Fibroblast of skin of left biceps (primary cell): ENCODE measurements around the gene SEPTIN12.

Experiments
- DNase-seq, 2 experiments: peaks; one replicate each; pipeline ENCODE4 v3.0.0-alpha.2; 2013; ENCODE audit warnings: low read depth in 2 of 2

SEPTIN12 gene, protein sequence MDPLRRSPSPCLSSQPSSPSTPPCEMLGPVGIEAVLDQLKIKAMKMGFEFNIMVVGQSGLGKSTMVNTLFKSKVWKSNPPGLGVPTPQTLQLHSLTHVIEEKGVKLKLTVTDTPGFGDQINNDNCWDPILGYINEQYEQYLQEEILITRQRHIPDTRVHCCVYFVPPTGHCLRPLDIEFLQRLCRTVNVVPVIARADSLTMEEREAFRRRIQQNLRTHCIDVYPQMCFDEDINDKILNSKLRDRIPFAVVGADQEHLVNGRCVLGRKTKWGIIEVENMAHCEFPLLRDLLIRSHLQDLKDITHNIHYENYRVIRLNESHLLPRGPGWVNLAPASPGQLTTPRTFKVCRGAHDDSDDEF

DNA sequence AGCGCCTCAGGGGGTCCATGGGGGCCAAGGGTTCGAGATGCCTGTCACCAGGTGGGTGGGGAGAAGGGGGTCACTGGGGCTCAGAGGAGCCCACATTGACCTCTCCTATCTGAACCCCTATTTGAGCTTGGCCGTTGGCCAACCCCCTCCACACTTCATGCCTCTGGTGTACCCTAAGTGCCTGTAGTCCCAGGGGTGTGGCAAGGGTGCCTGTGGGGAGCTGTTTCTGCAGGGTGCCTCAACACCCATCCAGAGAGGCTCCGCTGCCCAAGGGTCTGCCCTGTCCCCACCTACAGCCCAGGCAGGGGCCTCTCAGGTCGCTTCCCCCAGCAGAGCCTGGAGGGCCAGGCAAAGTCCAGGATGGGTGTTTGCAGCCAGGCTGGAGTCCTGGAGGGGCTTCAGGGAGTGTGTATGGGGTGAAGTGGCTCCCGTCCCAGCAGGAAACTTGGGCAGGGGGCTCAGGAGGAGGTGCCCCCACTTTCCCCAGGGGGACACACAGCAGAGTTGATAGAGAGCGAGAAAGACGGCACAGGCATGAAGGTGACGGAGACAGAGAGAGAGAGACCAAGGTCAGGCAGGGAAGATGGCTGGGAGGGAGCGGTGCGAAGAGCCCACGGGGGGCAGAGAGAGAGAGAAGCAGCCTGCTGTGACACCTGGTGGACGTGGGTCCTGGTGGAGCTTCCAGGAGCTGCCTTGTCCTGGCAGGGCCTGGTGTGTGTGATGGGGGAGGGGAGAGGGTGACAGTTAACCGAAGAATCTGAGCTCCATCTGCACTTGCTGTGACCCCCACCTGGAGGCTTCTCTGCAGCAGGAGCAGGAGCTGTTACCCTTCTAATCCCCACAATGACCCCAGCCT, at the start of gene SEPTIN12:
Gene SEPTIN12, minus strand, starts transcription at position 719 of the 856 bp plus-strand sequence. Its CDS starts 700 bp downstream, at position 19.
- no peak for DNase-seq

DNA sequence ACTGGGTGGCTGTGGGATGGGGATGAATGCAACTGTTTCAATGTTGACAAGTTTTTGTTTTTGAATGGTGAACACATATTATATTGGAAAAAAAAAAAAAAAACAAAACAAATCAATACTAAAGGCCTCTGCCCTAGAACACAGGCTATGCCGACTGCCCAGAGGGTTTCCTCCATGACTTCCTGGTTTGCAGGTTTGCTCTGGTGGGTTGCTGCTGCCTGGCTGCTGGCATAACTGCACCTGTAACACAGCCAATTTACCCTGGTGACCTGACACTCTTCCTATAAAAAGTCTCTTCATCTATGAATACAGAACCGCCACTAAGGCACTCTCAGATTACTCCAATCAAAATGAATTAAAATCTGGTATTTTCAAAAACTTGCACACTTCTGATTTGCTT, 48.6 kb upstream of the SEPTIN12 start:
- DNase-seq: no peak

DNA sequence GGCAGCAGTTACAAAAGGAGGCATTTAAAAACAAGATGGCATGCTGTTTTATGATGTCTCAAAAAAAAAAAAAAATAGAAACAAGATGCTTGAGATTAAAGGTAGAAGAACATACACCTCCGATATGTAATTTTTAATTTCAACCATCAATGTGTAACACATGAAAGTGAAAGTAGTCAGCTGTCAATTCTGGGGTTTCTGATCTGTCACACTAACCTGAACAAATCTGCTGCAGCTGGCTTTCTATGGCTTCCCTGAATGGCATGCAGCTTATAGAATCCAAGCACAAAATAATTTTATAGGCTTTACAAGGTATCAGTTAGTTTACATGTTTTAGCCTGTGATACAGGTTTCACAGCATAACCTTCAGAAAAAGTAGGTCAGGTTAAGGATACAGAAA, 45.4 kb upstream of the SEPTIN12 start:
- DNase-seq: no peak

DNA sequence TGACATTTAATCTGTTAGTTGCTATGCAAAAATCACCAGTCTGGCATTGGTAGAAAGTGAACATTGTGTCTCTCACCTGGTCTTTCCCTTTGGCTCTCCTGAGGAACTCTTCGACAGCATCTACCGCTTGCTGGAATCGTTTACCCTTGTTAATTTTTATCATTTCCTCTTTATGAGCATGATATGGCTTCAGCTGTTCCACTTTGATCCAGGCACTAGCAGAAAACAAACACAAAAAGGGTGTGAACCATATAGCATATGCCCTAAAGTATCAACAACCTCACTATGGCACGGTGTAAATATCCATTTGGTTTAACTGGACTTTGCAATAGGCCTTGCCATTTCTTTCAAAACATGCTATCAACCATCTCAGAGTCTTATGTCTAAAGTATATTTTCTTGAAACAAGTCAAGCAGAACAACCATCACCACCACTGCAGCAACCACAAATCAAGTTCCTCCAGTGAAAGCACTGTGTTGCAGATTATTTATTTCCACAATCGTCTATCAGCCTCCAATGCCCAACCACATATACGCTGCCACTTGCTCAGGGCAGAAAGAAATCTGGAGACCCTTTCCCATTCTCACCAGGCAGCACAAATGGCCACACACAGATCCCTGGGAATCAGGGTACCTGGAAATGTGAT, 44.7 kb upstream of the SEPTIN12 start:
- no peak for DNase-seq

DNA sequence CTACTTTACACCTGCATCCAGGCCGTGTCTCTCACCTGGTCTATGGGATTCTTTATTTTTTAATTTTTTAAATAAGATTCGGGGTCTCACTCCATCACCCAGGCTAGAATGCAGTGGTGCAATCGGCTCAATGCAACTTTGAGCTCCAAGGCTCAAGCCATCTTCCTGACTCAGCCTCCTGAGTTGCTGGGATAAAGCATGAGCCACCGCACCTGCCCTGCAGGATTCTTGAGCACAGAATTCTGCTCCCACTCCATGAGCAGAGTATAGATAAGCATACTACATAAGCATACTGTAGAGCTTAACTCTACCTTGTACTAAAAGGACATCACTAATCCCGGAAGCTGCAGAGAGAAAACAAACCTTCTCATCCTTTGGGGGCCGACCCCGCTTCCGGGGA, 43.5 kb upstream of the SEPTIN12 start:
- no peak for DNase-seq

DNA sequence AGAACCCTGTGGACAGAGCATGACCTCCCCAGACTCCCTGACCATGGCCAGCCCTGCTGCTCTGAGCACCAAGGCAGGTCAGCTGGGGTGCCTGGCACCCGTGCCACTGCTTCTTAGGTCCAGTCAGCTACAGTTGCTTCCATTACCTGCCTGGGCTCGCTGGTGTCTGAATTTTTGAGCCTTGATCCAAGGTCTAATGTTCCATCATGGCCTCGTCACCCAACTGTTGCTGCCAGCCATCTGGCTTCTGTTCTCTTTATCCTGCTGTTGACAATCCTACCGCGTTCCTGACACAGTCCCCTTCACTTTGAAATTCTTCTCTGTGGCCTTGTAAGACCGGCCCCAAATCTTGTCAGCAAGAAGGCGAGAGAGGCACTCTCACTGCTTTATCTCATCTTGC, 42.3 kb upstream of the SEPTIN12 start:
- no peak for DNase-seq

DNA sequence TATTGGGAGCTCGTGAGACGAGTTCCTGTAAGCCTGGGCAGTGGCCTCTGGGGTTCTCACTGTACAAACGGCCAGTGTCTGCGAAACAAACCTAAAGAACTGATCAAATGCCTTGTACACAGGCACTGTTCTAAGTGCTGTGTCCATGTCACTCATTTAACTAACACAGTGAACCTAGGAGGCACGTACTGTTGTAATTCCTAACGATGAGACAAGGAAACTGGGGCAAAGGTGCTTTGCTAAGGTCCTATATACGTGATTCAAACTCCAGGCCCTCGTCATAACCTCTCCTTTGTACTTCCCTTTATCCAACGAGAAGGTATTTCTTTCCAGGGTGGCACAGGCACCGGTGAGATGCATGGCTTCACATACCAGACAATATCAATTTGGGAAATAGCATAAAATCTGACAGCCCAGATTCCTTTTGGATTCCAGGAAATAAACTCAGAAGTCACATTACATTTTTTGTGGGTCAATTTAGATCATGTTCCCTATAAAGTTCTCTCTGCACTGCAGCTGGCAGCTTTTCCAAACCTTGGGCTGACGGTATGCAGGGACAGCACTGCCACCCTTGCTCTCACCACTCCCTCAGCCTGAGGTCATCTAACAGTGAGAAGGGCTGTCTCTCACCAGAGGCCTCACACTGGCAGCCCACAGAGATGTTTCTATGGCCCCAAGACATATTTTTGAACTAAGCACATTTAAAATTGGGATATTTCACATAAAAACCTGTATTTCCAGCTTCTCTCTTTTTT, 40.6 kb upstream of the SEPTIN12 start:
- DNase-seq: no peak

DNA sequence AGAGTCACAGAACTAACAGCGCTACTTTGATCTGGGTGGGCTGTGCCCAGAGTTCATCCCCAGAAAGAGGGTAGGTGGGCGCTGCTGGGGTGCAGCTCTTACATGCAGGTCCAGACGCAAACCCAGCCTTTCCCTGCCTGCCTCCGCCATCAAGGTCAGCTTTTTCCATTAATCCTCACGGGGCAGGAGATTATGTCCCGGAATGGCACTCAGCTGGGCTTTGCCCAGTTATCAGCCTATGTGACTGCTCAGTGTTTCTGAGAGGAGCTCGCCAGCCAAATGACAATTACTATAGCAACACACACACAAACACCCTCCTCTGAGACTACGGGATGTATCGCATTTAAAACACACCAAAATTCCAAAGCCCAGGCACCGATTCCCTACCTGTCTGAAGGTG, 38.8 kb upstream of the SEPTIN12 start:
- DNase-seq: no peak

DNA sequence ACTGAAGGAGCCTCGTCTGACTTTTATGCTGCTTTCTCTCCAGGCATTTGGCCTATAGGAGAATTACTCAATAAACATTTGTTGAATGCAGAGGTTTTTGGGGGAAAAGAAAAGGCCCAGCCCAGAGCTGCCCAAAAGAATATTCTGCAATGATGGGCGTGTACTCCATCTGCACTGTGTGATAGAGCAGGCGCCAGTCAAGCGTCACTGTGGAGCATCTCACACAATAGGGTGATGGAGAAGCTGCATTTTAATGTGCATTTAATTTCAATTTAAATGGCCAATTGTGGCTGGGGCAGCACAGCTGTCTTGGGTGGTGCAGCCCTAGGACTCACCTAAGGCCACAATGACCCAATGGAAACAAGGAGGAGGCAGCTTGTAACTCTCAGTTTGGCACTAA, 38.4 kb upstream of the SEPTIN12 start:
- DNase-seq: no peak

DNA sequence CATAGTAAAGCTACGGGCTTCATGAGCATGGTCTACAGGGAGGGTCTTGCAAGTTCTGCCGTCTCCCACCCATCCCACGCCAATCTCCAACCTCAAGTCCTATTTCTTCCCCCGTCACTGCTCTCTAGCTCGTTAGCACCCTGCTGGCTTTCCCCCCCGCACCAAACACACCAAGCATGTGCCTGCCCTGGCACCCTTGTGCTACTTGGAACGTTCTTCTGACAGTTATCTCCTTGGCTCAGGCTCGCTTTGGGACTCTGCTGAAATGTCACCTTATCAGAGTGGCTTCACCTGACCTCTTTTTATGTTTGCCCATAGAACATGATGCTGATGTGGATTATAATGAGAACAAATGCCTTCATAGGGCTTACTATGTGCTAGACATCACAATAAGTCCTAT, 37.1 kb upstream of the SEPTIN12 start:
- DNase-seq: no peak

DNA sequence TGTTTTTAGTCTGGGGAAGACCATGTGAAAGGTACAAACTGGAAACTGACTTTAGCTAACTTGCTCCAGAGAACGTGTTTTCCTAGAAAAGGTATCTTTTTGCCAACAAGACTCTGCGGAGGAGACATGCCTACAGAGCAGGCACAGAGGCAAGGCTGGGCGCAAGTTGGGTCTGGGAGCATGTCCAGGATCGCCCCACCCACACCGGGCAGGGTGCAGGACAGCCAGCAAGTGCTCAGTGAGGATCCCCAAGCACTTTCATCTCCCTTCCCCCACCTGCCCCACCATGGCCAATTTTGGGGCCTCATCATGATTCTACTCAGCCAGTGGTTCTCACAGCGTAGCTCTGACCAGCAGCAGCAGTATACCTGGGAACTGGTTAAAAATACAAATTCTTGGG, 32.5 kb upstream of the SEPTIN12 start:
- no peak for DNase-seq

DNA sequence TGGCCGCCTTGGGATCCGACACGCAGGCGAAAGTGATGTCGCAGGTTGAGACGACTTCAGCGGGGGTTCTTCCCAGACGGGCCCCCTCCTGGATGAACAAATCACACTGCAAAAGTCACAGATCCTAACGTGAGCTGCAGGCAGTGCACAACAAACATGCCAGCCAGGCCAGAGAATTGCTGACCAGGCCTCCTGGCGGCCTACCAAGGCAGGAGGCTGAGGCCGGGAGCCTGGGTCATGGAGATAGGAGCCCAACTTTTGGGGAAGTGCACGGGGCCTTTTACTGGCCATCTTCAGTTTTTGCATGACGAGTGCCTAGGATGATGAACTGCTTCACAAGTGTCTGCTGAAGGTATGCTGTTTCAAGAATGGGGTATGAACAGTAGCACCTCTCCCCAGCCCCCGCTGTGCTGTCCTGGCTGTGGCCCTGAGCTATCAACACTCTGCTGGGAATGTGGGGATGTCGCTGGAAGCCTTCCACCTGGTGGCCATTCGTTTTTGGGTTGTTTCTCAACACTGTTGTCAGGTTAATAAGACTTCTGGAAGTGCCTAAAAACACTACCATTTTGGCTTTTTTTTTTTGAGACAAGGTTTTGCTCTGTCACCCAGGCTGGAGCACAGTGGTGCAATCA, 26.5 kb upstream of the SEPTIN12 start:
- DNase-seq: no peak

DNA sequence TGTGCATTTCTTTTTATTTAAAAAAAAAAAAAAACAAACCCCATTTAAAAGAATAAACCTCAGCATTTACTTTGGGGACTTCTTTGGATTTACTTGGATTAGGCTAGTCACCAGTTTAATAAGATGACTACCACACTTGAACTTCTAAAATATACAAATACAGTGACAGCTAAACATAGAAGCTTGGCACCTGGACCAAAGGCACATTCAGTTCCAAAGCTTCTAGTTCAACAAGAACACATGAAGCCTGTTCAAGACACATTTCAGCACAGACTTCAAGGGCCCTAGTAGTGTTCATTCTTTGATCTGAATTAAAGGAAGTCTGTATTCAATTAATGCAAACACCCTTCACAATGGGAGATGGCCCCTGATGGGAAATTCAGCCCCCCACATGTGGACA, 25.9 kb upstream of the SEPTIN12 start:
- no peak for DNase-seq

DNA sequence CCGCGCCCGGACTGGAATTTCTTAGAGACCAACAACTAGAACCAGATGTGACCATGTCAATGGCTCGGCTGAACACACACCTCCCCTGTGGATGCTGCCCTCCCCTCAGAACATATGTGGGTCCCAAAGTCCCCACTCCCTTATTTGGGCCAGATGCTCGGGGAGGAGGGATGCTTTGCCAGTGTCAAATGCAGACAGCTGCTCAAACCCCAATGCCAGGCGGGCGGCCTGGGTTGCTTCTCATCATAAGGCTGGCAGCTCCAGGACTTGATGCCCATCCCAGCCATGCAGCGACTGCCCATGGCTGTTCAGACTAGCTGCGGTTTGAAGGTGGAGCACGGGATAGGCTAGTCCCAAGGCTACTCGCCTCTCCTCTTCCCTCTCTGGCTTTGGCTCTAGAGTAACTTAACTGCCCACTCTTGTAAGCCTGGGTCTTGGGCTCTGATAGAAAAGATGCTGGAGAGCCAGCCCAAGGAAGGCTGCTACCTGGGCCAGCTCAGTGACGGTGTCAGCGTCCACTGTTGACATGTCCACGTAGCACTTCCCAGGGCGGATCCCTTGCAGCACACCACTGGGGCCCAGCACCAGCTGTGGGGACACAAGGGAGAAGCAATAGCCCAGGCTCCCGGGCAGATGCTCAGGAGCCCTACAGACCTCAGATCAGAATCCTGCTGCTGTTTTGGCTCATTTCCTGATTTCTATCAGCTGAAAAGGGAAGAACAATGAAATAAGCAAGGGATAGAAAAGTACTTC, 25.3 kb upstream of the SEPTIN12 start:
- no peak for DNase-seq

DNA sequence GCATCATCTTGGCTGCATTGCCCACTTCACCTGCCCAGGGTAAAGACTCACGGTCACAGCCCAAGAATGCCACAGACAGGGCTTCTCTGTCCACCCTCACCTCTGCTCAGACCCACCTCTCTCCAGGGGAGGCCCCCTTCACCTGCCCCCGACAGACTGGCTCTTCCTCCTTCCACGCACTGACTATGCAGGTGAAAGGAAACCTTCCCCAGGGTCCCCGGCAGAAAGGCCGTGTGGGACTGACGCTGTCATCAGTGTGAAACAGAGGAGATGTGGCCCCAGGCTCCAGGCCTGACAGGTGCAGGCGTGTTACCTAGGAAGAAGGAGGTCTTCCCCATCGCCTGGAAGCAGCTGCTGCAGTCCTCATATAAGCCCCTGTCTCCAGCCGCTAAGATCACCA, 23.6 kb upstream of the SEPTIN12 start:
- no peak for DNase-seq

DNA sequence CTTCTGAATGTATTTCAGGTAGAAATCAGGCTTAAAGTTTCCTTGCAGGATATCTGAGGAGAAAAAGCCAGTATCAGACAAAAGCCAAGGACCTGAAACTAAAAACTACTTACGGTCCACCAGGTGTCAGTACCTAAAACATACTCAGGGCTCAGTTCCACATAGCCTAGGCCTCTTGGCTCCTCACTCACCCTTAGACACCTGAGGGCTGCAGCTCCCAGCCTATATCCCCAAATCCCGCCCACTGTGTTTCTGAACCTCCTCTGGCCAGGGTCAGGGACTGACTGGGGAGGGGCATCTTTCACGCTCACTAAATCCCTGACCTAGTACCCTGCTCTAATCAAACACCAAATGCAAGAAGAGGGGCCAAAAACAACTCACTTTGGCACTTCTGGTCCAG, 23.1 kb upstream of the SEPTIN12 start:
- no peak for DNase-seq

DNA sequence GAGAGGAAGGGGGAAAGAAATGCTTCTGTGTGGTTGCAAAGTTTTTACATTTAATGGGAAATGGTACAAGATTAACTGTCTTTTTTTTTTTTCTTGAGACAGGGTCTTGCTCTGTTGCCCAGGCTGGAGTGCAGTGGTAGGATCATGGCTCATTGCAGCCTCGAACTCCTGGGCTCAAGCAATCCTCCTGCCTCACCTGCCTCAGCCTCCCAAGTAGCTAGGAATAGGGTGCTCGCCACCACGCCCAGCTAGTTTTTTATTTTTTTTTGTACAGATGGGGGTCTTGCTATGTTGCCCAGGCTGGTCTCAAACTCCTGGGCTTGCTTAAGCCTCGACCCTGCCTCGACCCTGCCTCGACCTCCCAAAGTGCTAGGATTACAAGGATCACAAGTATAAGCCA, 18.1 kb upstream of the SEPTIN12 start:
- DNase-seq: no peak

DNA sequence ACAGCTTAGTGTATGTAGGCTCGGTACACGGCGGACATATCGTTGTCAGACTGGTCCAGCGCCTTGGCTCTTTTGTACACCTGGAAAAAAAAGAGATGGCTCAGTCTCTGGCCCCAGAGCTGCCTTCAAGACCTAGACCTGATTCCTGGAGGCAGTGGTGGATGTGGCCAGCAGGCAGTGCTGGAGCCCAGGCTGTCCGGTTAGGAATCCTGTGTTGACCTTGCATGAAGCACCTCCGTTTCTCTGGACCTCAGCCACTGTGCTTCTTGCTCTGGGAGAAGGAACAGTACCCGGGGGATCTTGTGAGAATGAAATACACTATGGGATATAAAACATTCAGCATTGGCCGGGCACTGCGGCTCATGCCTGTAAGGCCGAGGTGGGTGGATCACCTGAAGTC, 17.1 kb upstream of the SEPTIN12 start:
- DNase-seq: no peak

DNA sequence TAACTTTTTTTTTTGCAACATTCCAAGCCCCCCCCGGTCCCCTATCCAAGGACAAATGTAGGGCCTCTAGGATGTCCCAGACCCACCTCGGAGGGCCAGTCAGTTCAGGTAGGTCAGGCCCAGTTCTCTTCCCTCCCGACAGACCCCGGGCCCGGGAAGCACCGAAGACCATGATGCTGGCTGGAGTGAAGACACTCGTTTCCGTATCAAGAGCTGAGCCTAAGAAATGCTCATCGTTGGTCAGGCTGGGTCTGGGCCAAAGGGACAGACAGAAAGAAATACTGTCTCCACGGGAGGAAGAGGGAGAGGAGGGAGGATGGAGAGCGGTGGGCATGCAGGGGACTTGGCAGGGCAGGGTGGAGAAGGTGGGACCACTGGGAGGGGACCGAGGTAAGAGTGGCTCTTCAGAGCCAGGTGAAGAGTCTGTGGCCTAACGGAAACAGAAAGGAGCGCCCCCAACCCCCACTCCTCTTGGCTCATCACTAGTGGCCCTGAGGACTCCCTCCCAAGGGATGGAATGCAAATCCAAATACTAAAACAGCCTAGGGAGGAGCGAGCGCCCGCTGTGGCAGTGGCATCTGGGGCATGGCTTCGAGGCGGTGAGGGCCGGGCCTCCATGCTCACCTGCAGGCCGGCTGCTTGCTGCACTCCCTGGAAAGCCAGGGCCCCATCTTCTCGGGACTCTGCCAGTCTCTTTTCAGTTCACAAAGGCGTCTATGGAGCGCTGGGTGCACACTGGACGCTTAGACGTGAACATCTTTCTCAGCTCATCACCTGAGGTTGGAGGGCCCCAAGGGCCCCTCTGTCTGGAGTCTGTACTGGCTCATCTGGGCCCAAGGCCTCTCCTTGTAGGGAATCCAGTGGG, 16.0 kb upstream of the SEPTIN12 start:
- no peak for DNase-seq

DNA sequence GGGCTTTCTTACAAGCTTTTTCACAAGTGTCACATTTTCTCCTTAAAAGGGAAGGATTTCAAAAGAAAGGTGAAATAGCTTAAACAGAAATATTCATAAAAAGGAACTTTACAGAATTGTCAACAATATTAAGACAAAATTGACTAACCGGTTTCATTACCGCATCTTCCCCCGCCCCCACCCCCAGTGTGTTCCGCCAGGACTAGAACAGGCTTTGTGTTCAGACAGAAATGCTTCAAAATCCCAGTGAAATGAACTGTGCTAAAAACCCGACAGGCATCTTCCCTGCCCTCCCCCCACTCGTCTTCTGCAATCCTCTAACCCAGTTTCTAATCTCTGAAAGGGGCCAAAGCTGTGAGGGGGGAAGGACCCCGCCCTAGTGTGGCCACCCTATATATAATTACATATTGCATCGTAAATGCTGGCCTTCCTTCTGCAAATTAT, 15.3 kb upstream of the SEPTIN12 start:
- DNase-seq: no peak
